Nephron progenitor cell (in vitro differentiated cells): ENCODE results near the gene DBP.

Source experiments
- DNase-seq: peaks from one replicate; pipeline ENCODE4 v3.0.0; 2021
- H3K27ac Mint-ChIP-seq: 2 replicates; pipeline ENCODE4 v1.8.0; 2021; ENCODE audit warnings: mild to moderate bottlenecking, moderate library complexity, mixed read lengths
- H3K27me3 Mint-ChIP-seq: 2 replicates; pipeline ENCODE4 v1.8.0; 2021; ENCODE audit warnings: mild to moderate bottlenecking, low read depth, mixed read lengths; ENCODE audit not compliant: poor library complexity
- H3K36me3 Mint-ChIP-seq: 2 replicates; pipeline ENCODE4 v1.8.0; 2021; ENCODE audit warnings: low read depth, mixed read lengths
- H3K4me1 Mint-ChIP-seq: 2 replicates; pipeline ENCODE4 v1.8.0; 2021; ENCODE audit warnings: mixed read lengths
- H3K4me3 Mint-ChIP-seq: 2 replicates; pipeline ENCODE4 v1.8.0; 2021; ENCODE audit warnings: mild to moderate bottlenecking, moderate library complexity, mixed read lengths
- H3K9me3 Mint-ChIP-seq: 2 replicates; pipeline ENCODE4 v1.8.0; 2021; ENCODE audit warnings: mild to moderate bottlenecking, moderate library complexity, mixed read lengths
- CTCF ChIP-seq: fragments of 200-600 bp; sonication (generic); IDR thresholded peaks from 2 replicates; pipeline ENCODE4 v1.5.0; 2021; ENCODE audit warnings: antibody characterized with exemption

DBP gene

GRCh38 chr19:48654299-48655059 is 17.3 kb upstream of the DBP start:
- DNase-seq, result no peak
- TF ChIP-seq CTCF, result no peak
- Mint-ChIP-seq H3K36me3 (no peaks in the 10 kb centered on the region), H3K4me1 (peaks cover 21% of the 10 kb centered on the region), H3K4me3 (no peak overlapping the region), H3K27ac (peak overlapping the region; percentile 89), H3K27me3 (peaks cover 11% of the 10 kb centered on the region), H3K9me3 (no peaks in the 10 kb centered on the region)

GRCh38 chr19:48651683-48652048 is 14.5 kb upstream of the DBP start:
- TF ChIP-seq CTCF, result no peak
- H3K27me3 Mint-ChIP-seq, result peaks cover 2% of the 10 kb centered on the region
- H3K4me1 Mint-ChIP-seq, result peaks cover 27% of the 10 kb centered on the region
- H3K9me3 Mint-ChIP-seq, result no peaks in the 10 kb centered on the region
- no peak overlapping the region for H3K27ac Mint-ChIP-seq
- H3K4me3 Mint-ChIP-seq, result no peak overlapping the region
- no peaks in the 10 kb centered on the region for H3K36me3 Mint-ChIP-seq
- no peak for DNase-seq

- H3K9me3 Mint-ChIP-seq, result no peaks in the 10 kb centered on the region
- H3K4me1 Mint-ChIP-seq, result peaks cover 25% of the 10 kb centered on the region
- H3K27ac Mint-ChIP-seq, result no peak overlapping the region
- H3K4me3 Mint-ChIP-seq, result no peak overlapping the region
- peaks cover 2% of the 10 kb centered on the region for H3K27me3 Mint-ChIP-seq
- H3K36me3 Mint-ChIP-seq, result no peaks in the 10 kb centered on the region
- TF ChIP-seq CTCF, result no peak
- DNase-seq, result no peak
These were observed 13.9 kb upstream of the DBP start for GRCh38 chr19:48650974-48651682.

GRCh38 chr19:48648134-48648533 is 11.0 kb upstream of the DBP start:
- Mint-ChIP-seq H3K27me3 (peaks cover 6% of the 10 kb centered on the region), H3K9me3 (no peaks in the 10 kb centered on the region), H3K4me3 (no peak overlapping the region), H3K27ac (no peak overlapping the region), H3K36me3 (no peaks in the 10 kb centered on the region), H3K4me1 (peaks cover 32% of the 10 kb centered on the region)
- no peak for DNase-seq
- TF ChIP-seq CTCF, result no peak

GRCh38 chr19:48646722-48647216 is 9.6 kb upstream of the DBP start:
- peak overlapping the region; percentile 20 for H3K4me3 Mint-ChIP-seq

More at GRCh38 chr19:48646722-48647216, 9.6 kb upstream of the DBP start:
- Mint-ChIP-seq H3K27me3 (peaks cover 9% of the 10 kb centered on the region), H3K36me3 (no peaks in the 10 kb centered on the region), H3K9me3 (no peaks in the 10 kb centered on the region), H3K27ac (no peak overlapping the region), H3K4me1 (peaks cover 32% of the 10 kb centered on the region)
- DNase-seq, result no peak
- TF ChIP-seq CTCF, result no peak
